HepG2 (cell line): Measurements from ENCODE around the gene PIGC. TPM values are rescaled to one million over a fixed set of nuclear protein-coding genes. Genes with fewer than 3 reads are reported as not detected.

Experiments used
- ATAC-seq: fragments of 200-7000 bp; cut with Tn5 transposase; 3 replicates; pipeline ENCODE4 v1.9.1; 2020; ENCODE audit warnings: mild to moderate bottlenecking, moderate library complexity
- BruUV-seq: library from RNA; stranded (reverse); fragments of 400-500 nt; replicated peaks from 2 replicates; lab custom pipeline; 2021; lab: Mats Ljungman, UMichigan
- CTCF ChIA-PET: fragments of 300-600 bp; formaldehyde crosslinking; extraction: SDS; loops from one replicate; lab custom pipeline; 2021; ENCODE audit warnings: low total read pairs, inconsistent platforms, low intra/inter-chr PET ratio; lab: Yijun Ruan, JAX
- POLR2A ChIA-PET: fragments of 350-600 bp; sonication (Branson Sonifier 250); formaldehyde crosslinking; loops from one replicate; lab custom pipeline; 2020; ENCODE audit warnings: antibody characterized with exemption, inconsistent platforms; lab: Yijun Ruan, JAX
- DNase-seq: peaks from one replicate; pipeline ENCODE4 v3.0.0-alpha.2; 2015; ENCODE audit warnings: low spot score
- FAIRE-seq: peaks from 3 replicates; lab custom pipeline; 2011; peaks lifted over from hg19 to GRCh38; lab: Jason Lieb, UNC
- H2AFZ ChIP-seq: one replicate; pipeline ENCODE4 v1.6.1; 2011; ENCODE audit warnings: low read length, inconsistent platforms
- H3K27ac ChIP-seq: fragments of 300-600 bp; 3 replicates; pipeline ENCODE4 v1.8.0; 2011; ENCODE audit warnings: mixed run types, mild to moderate bottlenecking, mixed read lengths, low read length, inconsistent platforms; ENCODE audit not compliant: insufficient read depth; ENCODE audit errors: extremely low read length
- H3K27me3 ChIP-seq, 2 experiments: fragments of 200-600 bp in 1 of 2; 2 replicates in 1 of 2; 3 replicates in 1 of 2; pipeline versions ENCODE4 v1.6.0 to v1.8.0; 2011; ENCODE audit warnings: low read length in 2 of 2, mild to moderate bottlenecking in 2 of 2, moderate library complexity in 2 of 2, inconsistent platforms in 1 of 2; ENCODE audit not compliant: insufficient read depth in 2 of 2, control insufficient read depth in 1 of 2
- H3K36me3 ChIP-seq, 2 experiments: fragments of 200-600 bp in 1 of 2; replicated peaks in 1 of 2; 2 replicates in 1 of 2; 3 replicates in 1 of 2; pipeline versions ENCODE4 v1.5.1 to v1.8.0; 2011; ENCODE audit warnings: low read length in 2 of 2, inconsistent platforms in 1 of 2; ENCODE audit not compliant: insufficient read depth in 2 of 2, control insufficient read depth in 1 of 2
- H3K4me1 ChIP-seq: 2 replicates; pipeline ENCODE4 v1.5.1; 2012; ENCODE audit warnings: low read length, inconsistent platforms; ENCODE audit not compliant: insufficient read depth
- H3K4me2 ChIP-seq: 2 replicates; pipeline ENCODE4 v1.6.0; 2011; ENCODE audit warnings: low read depth, low read length, inconsistent platforms
- H3K4me3 ChIP-seq, 3 experiments: fragments of 200-600 bp in 1 of 3; sonication (generic), shearing (Covaris generic) in 1 of 3; replicated peaks in 1 of 3; 2 replicates each; pipeline ENCODE4 v1.5.1; 2011 to 2016; ENCODE audit warnings: low read length in 3 of 3, inconsistent platforms in 2 of 3, low read depth in 2 of 3, mild to moderate bottlenecking in 2 of 3, control low read depth in 1 of 3, mixed read lengths in 1 of 3; ENCODE audit not compliant: insufficient read depth in 1 of 3
- H3K79me2 ChIP-seq: one replicate; pipeline ENCODE4 v1.6.1; 2011; ENCODE audit warnings: low read length, inconsistent platforms; ENCODE audit not compliant: insufficient read depth
- H3K9ac ChIP-seq: 2 replicates; pipeline ENCODE4 v1.6.0; 2011; ENCODE audit warnings: mild to moderate bottlenecking, low read depth, low read length, inconsistent platforms; ENCODE audit not compliant: insufficient read depth
- H3K9me3 ChIP-seq: 2 replicates; pipeline ENCODE4 v1.5.1; 2012; ENCODE audit warnings: mild to moderate bottlenecking, low read length
- H4K20me1 ChIP-seq: 2 replicates; pipeline ENCODE4 v1.6.0; 2011; ENCODE audit warnings: inconsistent platforms, mild to moderate bottlenecking, low read length, moderate library complexity; ENCODE audit not compliant: insufficient read depth
- BCL3 ChIP-seq: sonication (generic); formaldehyde crosslinking; IDR thresholded peaks from 2 replicates; pipeline ENCODE4 v1.5.1; 2020; ENCODE audit warnings: mild to moderate bottlenecking, missing genetic modification reagents, moderate library complexity
- CAMTA2 ChIP-seq: sonication (generic); formaldehyde crosslinking; IDR thresholded peaks from 2 replicates; pipeline ENCODE4 v1.4.0; 2020; ENCODE audit warnings: mild to moderate bottlenecking, missing genetic modification reagents, borderline replicate concordance
- DNMT1 ChIP-seq: sonication (generic); formaldehyde crosslinking; IDR thresholded peaks from 2 replicates; pipeline ENCODE4 v1.5.1; 2020; ENCODE audit warnings: mild to moderate bottlenecking, missing genetic modification reagents
- EP300 ChIP-seq, 3 experiments: sonication (generic) in 1 of 3; formaldehyde crosslinking in 1 of 3; IDR thresholded peaks; 2 replicates each; pipeline versions ENCODE4 v1.5.1 to v1.6.1; 2011 to 2020; ENCODE audit warnings: low read depth in 2 of 3, low read length in 2 of 3, borderline replicate concordance in 1 of 3, improper control_type of control experiment in 1 of 3, mild to moderate bottlenecking in 1 of 3, missing genetic modification reagents in 1 of 3, moderate library complexity in 1 of 3
- GATA4 ChIP-seq: sonication (generic); IDR thresholded peaks from 2 replicates; pipeline ENCODE4 v1.6.1; 2016; ENCODE audit warnings: antibody characterized with exemption, low read depth, borderline replicate concordance
- MYC ChIP-seq: sonication (generic); formaldehyde crosslinking; IDR thresholded peaks from 2 replicates; pipeline ENCODE4 v1.9.0; 2021; ENCODE audit warnings: missing genetic modification reagents, borderline replicate concordance
- NFIB ChIP-seq: sonication (generic); formaldehyde crosslinking; IDR thresholded peaks from 2 replicates; pipeline ENCODE4 v1.9.0; 2021; ENCODE audit warnings: missing genetic modification reagents, mild to moderate bottlenecking, borderline replicate concordance
- TBX3 ChIP-seq: fragments of 450-650 bp; IDR thresholded peaks from 2 replicates; pipeline ENCODE4 v1.6.1; 2017; ENCODE audit warnings: antibody characterized with exemption, mild to moderate bottlenecking, inconsistent platforms, borderline replicate concordance
- TP53 ChIP-seq: sonication (generic); formaldehyde crosslinking; conservative IDR thresholded peaks from 2 replicates; pipeline ENCODE4 v1.4.0; 2020; ENCODE audit warnings: missing genetic modification reagents
- ZBTB44 ChIP-seq: sonication (generic); formaldehyde crosslinking; IDR thresholded peaks from 2 replicates; pipeline ENCODE4 v1.4.0; 2020; ENCODE audit warnings: missing genetic modification reagents
- ZNF382 ChIP-seq: sonication (generic); formaldehyde crosslinking; IDR thresholded peaks from 2 replicates; pipeline ENCODE4 v1.5.0; 2020; ENCODE audit warnings: missing genetic modification reagents, mild to moderate bottlenecking, borderline replicate concordance
- in situ Hi-C: cut with HindIII; loops from 2 replicates; pipeline ENCODE4 v1.10.0; 2017; ENCODE audit warnings: low pct_unique_long_range_greater_than_20kb; ENCODE audit not compliant: extremely low pct_ligation_motif_present
- intact Hi-C: fragments of 100-400 bp; cut with micrococcal nuclease; formaldehyde crosslinking; loops from one replicate; pipeline ENCODE4 v1.10.0; 2022; ENCODE audit not compliant: unreplicated experiment
- polyA plus RNA-seq, 8 experiments: library from polyadenylated mRNA; depleted of rRNA in 3 of 8; stranded (reverse) in 7 of 8; unstranded in 1 of 8; fragments of >200 nt; fragmentation: Illumina TruSeq in 4 of 8; extraction: Trizol in 4 of 8; gene quantifications; 2 replicates each; pipeline versions ENCODE4 v1.2.1 to v1.2.3, GENCODE V29; 2011 to 2016; ENCODE audit warnings: low read depth in 4 of 8, missing spikeins in 1 of 8, mixed read lengths in 1 of 8; ENCODE audit not compliant: insufficient read depth in 1 of 8
- total RNA-seq, 5 experiments: library from RNA; depleted of rRNA; stranded (reverse); fragments of >200 nt; fragmentation: Illumina TruSeq; extraction: Trizol; gene quantifications; 2 replicates each; pipeline ENCODE4 v1.2.3, GENCODE V29; 2016; ENCODE audit warnings: low read depth in 1 of 5
- TF ChIP-seq, protein P1 (sequence below): sonication (generic); formaldehyde crosslinking; IDR thresholded peaks from 2 replicates; pipeline ENCODE4 v1.4.0; 2020; ENCODE audit warnings: mild to moderate bottlenecking, missing genetic modification reagents
- TF ChIP-seq, protein P2 (sequence below): sonication (generic); formaldehyde crosslinking; IDR thresholded peaks from 2 replicates; pipeline ENCODE4 v1.5.0; 2020; ENCODE audit warnings: mild to moderate bottlenecking, missing genetic modification reagents
- TF ChIP-seq, protein P3 (sequence below): sonication (generic); formaldehyde crosslinking; IDR thresholded peaks from 2 replicates; pipeline ENCODE4 v1.4.0; 2020; ENCODE audit warnings: missing genetic modification reagents

The PIGC gene
- total and polyA plus RNA-seq, 2 of the 13 experiments (the other 11 are each of a cell fraction or from before 2014, with no cell fraction given) = 26.7 to 29.5 TPM

- BruUV-seq = no TSS peak
- ChIA-PET CTCF (no interaction called here), POLR2A (no interaction called here)
- H2AFZ ChIP-seq = no peak overlapping the region
- TF ChIP-seq, protein P1, sequence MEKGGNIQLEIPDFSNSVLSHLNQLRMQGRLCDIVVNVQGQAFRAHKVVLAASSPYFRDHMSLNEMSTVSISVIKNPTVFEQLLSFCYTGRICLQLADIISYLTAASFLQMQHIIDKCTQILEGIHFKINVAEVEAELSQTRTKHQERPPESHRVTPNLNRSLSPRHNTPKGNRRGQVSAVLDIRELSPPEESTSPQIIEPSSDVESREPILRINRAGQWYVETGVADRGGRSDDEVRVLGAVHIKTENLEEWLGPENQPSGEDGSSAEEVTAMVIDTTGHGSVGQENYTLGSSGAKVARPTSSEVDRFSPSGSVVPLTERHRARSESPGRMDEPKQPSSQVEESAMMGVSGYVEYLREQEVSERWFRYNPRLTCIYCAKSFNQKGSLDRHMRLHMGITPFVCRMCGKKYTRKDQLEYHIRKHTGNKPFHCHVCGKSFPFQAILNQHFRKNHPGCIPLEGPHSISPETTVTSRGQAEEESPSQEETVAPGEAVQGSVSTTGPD (CRISPR knock-in tag) = no peak
- TF ChIP-seq, protein P2, sequence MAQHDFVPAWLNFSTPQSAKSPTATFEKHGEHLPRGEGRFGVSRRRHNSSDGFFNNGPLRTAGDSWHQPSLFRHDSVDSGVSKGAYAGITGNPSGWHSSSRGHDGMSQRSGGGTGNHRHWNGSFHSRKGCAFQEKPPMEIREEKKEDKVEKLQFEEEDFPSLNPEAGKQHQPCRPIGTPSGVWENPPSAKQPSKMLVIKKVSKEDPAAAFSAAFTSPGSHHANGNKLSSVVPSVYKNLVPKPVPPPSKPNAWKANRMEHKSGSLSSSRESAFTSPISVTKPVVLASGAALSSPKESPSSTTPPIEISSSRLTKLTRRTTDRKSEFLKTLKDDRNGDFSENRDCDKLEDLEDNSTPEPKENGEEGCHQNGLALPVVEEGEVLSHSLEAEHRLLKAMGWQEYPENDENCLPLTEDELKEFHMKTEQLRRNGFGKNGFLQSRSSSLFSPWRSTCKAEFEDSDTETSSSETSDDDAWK (CRISPR knock-in tag) = no peak
- no peak for TF ChIP-seq TBX3
- TF ChIP-seq, protein P3, sequence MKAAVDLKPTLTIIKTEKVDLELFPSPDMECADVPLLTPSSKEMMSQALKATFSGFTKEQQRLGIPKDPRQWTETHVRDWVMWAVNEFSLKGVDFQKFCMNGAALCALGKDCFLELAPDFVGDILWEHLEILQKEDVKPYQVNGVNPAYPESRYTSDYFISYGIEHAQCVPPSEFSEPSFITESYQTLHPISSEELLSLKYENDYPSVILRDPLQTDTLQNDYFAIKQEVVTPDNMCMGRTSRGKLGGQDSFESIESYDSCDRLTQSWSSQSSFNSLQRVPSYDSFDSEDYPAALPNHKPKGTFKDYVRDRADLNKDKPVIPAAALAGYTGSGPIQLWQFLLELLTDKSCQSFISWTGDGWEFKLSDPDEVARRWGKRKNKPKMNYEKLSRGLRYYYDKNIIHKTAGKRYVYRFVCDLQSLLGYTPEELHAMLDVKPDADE = no peak
- no peak for TF ChIP-seq BCL3 (CRISPR knock-in tag)
- TF ChIP-seq NFIB (CRISPR knock-in tag) = no peak
- no peak for TF ChIP-seq EP300 (IDR thresholded peaks at IDR 0.05; ENCODE audit: low read depth in 2 of 2, low read length in 2 of 2)
- TF ChIP-seq EP300 (CRISPR knock-in tag; IDR thresholded peaks at IDR 0.05; ENCODE audit: borderline replicate concordance) = no peak
- no peak for TF ChIP-seq CAMTA2
- TF ChIP-seq ZBTB44 (CRISPR knock-in tag) = no peak
- TF ChIP-seq ZNF382 (CRISPR knock-in tag) = no peak
- no peak for TF ChIP-seq TP53
- no peak for TF ChIP-seq GATA4
- TF ChIP-seq MYC (CRISPR knock-in tag) = no peak
- TF ChIP-seq DNMT1 (CRISPR knock-in tag) = no peak
- H3K9me3 ChIP-seq = no peaks in the 10 kb centered on the region
- no peak overlapping the region for H3K27ac ChIP-seq
- no peak overlapping the region for H3K9ac ChIP-seq
- no peaks in the 10 kb centered on the region for H4K20me1 ChIP-seq
- H3K4me1 ChIP-seq = no peaks in the 10 kb centered on the region
- intact Hi-C loops (no loop called here), in situ Hi-C loops (no loop called here)
- no peaks in the 10 kb centered on the region; a peak in 1 of 5 replicates for H3K27me3 ChIP-seq
- ATAC-seq (no peak), DNase-seq (no peak), FAIRE-seq (no peak)
- no peaks in the 10 kb centered on the region for H3K36me3 ChIP-seq
- no peak overlapping the region for H3K4me2 ChIP-seq
- no peak overlapping the region for H3K4me3 ChIP-seq
- H3K79me2 ChIP-seq = no peaks in the 10 kb centered on the region
Observed at GRCh38 chr1:172405912-172406311, 38.0 kb downstream of the PIGC start.
